ENCODE data around the gene ARHGAP4. TPM values are rescaled to one million over a fixed set of nuclear protein-coding genes. Genes with fewer than 3 reads are reported as not detected.

ARHGAP4 gene
- total and polyA plus RNA-seq, 2 donors (not counting 1 experiment from before 2014, with no cell fraction given) = 0.51 to 1.5 TPM

DNA sequence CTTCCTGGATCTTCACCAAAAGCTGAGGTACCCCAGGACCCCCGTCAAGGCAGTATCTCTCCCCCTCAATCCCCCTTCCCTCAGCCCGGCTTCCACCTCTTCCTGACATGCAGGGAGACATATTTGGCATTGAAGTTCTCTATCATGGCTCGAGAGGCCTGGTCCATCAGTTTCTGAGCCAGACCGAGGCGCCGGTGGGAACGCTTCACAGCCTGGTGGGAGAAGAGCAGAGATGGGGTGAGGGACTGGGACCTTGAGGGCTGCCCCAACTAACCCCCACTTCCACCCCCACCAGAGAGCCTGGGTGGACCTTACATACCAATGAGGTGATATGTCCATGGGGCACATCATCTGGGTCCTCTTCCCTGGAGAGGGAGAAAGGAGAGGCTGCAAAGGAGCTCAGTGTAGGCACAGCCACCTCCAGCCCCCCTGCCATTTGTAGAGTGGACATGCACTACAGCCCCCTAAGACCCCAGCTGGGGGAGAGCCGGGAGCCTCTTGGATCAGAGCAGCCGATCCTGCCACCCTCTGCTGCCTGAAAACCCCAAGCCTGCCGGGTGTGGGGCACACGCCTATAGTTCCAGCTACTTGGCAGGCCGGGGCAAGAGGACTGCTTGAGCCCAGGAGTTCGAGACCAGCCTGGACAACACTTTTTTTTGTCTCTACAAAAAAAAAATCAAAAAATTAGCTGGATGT lies 6.3 kb upstream of the ARHGAP4 start:
- no peak for TF ChIP-seq EZH2 (IDR thresholded peaks at IDR 0.05; ENCODE audit: low read length, missing control alignments)
- TF ChIP-seq, protein P1, sequence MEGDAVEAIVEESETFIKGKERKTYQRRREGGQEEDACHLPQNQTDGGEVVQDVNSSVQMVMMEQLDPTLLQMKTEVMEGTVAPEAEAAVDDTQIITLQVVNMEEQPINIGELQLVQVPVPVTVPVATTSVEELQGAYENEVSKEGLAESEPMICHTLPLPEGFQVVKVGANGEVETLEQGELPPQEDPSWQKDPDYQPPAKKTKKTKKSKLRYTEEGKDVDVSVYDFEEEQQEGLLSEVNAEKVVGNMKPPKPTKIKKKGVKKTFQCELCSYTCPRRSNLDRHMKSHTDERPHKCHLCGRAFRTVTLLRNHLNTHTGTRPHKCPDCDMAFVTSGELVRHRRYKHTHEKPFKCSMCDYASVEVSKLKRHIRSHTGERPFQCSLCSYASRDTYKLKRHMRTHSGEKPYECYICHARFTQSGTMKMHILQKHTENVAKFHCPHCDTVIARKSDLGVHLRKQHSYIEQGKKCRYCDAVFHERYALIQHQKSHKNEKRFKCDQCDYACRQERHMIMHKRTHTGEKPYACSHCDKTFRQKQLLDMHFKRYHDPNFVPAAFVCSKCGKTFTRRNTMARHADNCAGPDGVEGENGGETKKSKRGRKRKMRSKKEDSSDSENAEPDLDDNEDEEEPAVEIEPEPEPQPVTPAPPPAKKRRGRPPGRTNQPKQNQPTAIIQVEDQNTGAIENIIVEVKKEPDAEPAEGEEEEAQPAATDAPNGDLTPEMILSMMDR (conservative IDR thresholded peaks at IDR 0.05 in 1 of 2, IDR thresholded peaks at IDR 0.05 in 1 of 2; ENCODE audit: low read depth in 1 of 2, low read length in 2 of 2) = no peak
- no peak for DNase-seq (ENCODE audit: low read depth in 2 of 2)
- no peak overlapping the region for H3K4me3 ChIP-seq (replicated peaks in 1 of 4; ENCODE audit: control extremely low read depth in 1 of 4, insufficient read depth in 1 of 4, low read depth in 3 of 4, low read length in 4 of 4)
- no peaks in the 10 kb centered on the region for H3K4me1 ChIP-seq (ENCODE audit: control insufficient read depth, extremely low read depth, insufficient read depth, low read length)
- H3K4me2 ChIP-seq (ENCODE audit: extremely low read depth, insufficient read depth, low read length) = no peak overlapping the region
- no peaks in the 10 kb centered on the region for H3K27me3 ChIP-seq (ENCODE audit: control insufficient read depth, insufficient read depth, low read length)
- no peak overlapping the region for H3K27ac ChIP-seq (ENCODE audit: insufficient read depth, low read length)
- no peak overlapping the region for H2AFZ ChIP-seq (ENCODE audit: low read length)
- H3K9ac ChIP-seq (ENCODE audit: insufficient read depth, low read length) = no peak overlapping the region
- no peaks in the 10 kb centered on the region for H4K20me1 ChIP-seq (ENCODE audit: control insufficient read depth, extremely low read depth, insufficient read depth, low read length)
- H3K9me3 ChIP-seq (ENCODE audit: control insufficient read depth, insufficient read depth, low read depth, low read length) = no peaks in the 10 kb centered on the region
- peaks cover 16% of the 10 kb centered on the region for H3K79me2 ChIP-seq (ENCODE audit: control insufficient read depth, insufficient read depth, low read length)
- H3K36me3 ChIP-seq (ENCODE audit: control insufficient read depth, insufficient read depth, low read length) = peaks cover 10% of the 10 kb centered on the region

DNA sequence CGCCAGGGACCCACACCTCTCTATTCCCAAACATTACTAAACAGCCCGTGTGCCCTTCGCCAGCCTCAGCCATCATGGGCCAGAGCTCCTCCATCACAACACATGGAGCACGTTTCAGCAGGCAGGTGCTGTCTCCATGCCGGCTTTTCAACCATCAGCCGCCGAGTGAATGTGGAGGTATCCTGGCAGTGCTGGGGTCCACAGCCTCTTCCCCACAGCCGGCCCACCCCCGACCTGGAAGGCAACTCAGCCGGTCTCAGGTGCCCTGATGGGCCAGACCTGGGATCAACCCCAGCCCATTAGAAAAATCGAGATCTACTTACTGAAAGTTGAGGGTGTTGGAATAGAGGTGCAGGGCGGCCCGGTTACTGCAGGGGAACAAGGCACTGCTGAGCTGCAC lies 5.7 kb upstream of the ARHGAP4 start:
- H3K27ac ChIP-seq (ENCODE audit: insufficient read depth, low read length) = no peak overlapping the region
- no peaks in the 10 kb centered on the region for H4K20me1 ChIP-seq (ENCODE audit: control insufficient read depth, extremely low read depth, insufficient read depth, low read length)
- no peaks in the 10 kb centered on the region for H3K9me3 ChIP-seq (ENCODE audit: control insufficient read depth, insufficient read depth, low read depth, low read length)
- no peak overlapping the region for H3K4me3 ChIP-seq (replicated peaks in 1 of 4; ENCODE audit: control extremely low read depth in 1 of 4, insufficient read depth in 1 of 4, low read depth in 3 of 4, low read length in 4 of 4)
- DNase-seq (ENCODE audit: low read depth in 2 of 2) = no peak
- peaks cover 16% of the 10 kb centered on the region for H3K79me2 ChIP-seq (ENCODE audit: control insufficient read depth, insufficient read depth, low read length)
- peaks cover 4% of the 10 kb centered on the region for H3K4me1 ChIP-seq (ENCODE audit: control insufficient read depth, extremely low read depth, insufficient read depth, low read length)
- no peak overlapping the region for H2AFZ ChIP-seq (ENCODE audit: low read length)
- H3K36me3 ChIP-seq (ENCODE audit: control insufficient read depth, insufficient read depth, low read length) = peaks cover 10% of the 10 kb centered on the region
- H3K27me3 ChIP-seq (ENCODE audit: control insufficient read depth, insufficient read depth, low read length) = no peaks in the 10 kb centered on the region
- H3K4me2 ChIP-seq (ENCODE audit: extremely low read depth, insufficient read depth, low read length) = no peak overlapping the region
- TF ChIP-seq, protein P1 (conservative IDR thresholded peaks at IDR 0.05 in 1 of 2, IDR thresholded peaks at IDR 0.05 in 1 of 2; ENCODE audit: low read depth in 1 of 2, low read length in 2 of 2) = no peak
- no peak for TF ChIP-seq EZH2 (IDR thresholded peaks at IDR 0.05; ENCODE audit: low read length, missing control alignments)
- no peak overlapping the region for H3K9ac ChIP-seq (ENCODE audit: insufficient read depth, low read length)

DNA sequence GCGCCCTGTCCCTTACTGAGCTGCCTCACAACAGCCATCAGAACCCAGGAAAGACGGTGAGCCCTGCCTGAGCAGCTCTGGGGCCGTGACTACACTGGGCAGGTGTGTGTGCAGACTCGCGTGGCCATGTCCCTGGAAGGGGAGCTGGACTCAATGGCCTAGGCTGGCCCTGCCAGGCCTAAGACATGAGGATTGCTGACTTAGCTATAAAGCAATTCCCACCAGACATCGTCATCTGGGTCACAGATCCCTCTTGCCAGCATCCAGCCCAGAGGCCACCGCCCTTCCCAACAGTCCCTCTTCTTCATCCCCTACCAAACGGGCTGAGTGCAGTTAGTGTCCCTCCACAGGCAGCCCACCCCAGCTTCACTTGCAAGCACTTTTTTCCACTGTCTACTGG lies 5.1 kb upstream of the ARHGAP4 start:
- TF ChIP-seq, protein P1 (conservative IDR thresholded peaks at IDR 0.05 in 1 of 2, IDR thresholded peaks at IDR 0.05 in 1 of 2; ENCODE audit: low read depth in 1 of 2, low read length in 2 of 2) = no peak
- TF ChIP-seq EZH2 (IDR thresholded peaks at IDR 0.05; ENCODE audit: low read length, missing control alignments) = no peak
- Histone ChIP-seq H2AFZ (ENCODE audit: low read length) (no peak overlapping the region), H3K27ac (ENCODE audit: insufficient read depth, low read length) (no peak overlapping the region), H3K9me3 (ENCODE audit: control insufficient read depth, insufficient read depth, low read depth, low read length) (no peaks in the 10 kb centered on the region), H3K36me3 (ENCODE audit: control insufficient read depth, insufficient read depth, low read length) (peaks cover 10% of the 10 kb centered on the region), H3K79me2 (ENCODE audit: control insufficient read depth, insufficient read depth, low read length) (peaks cover 16% of the 10 kb centered on the region), H3K4me1 (ENCODE audit: control insufficient read depth, extremely low read depth, insufficient read depth, low read length) (peaks cover 5% of the 10 kb centered on the region), H3K9ac (ENCODE audit: insufficient read depth, low read length) (no peak overlapping the region), H4K20me1 (ENCODE audit: control insufficient read depth, extremely low read depth, insufficient read depth, low read length) (no peaks in the 10 kb centered on the region), H3K27me3 (ENCODE audit: control insufficient read depth, insufficient read depth, low read length) (no peaks in the 10 kb centered on the region), H3K4me3 (replicated peaks in 1 of 4; ENCODE audit: control extremely low read depth in 1 of 4, insufficient read depth in 1 of 4, low read depth in 3 of 4, low read length in 4 of 4) (no peak overlapping the region), H3K4me2 (ENCODE audit: extremely low read depth, insufficient read depth, low read length) (no peak overlapping the region)
- no peak for DNase-seq (ENCODE audit: low read depth in 2 of 2)

Measured in fibroblast of lung (primary cell).